Kidney (tissue), 14 donors: Measurements from ENCODE around the gene GPC3. TPM values are rescaled to one million over a fixed set of nuclear protein-coding genes. Genes with fewer than 3 reads are reported as not detected.
A peak's percentile ranks its signal among the peaks of the same experiment; 100 is the strongest.

Experiments used
- DNase-seq, 5 donors: peaks; one replicate each; pipeline ENCODE4 v3.0.0-alpha.2; 2013 to 2020
- FAIRE-seq: peaks from 2 replicates; lab custom pipeline; 2012; peaks lifted over from hg19 to GRCh38; lab: Jason Lieb, UNC
- H3K27ac ChIP-seq, 2 donors: one replicate each; pipeline ENCODE4 v1.7.0; 2013; ENCODE audit warnings: low read depth in 2 of 2, low read length in 2 of 2, inconsistent platforms in 1 of 2
- H3K27me3 ChIP-seq: one replicate; pipeline ENCODE4 v1.7.1; 2013; ENCODE audit warnings: low read length, inconsistent platforms; ENCODE audit not compliant: control insufficient read depth, insufficient read depth
- H3K36me3 ChIP-seq, 3 donors: one replicate each; pipeline versions ENCODE4 v1.7.0 to v1.7.1; 2013; ENCODE audit warnings: low read length in 3 of 3, control low read depth in 1 of 3, inconsistent platforms in 1 of 3; ENCODE audit not compliant: insufficient read depth in 3 of 3, control insufficient read depth in 2 of 3
- H3K4me1 ChIP-seq, 3 donors: one replicate each; pipeline versions ENCODE4 v1.7.0 to v1.7.1; 2013; ENCODE audit warnings: low read length in 3 of 3, inconsistent platforms in 1 of 3, low read depth in 1 of 3; ENCODE audit not compliant: control insufficient read depth in 2 of 3, insufficient read depth in 2 of 3
- H3K4me3 ChIP-seq, 3 donors: one replicate each; pipeline versions ENCODE4 v1.7.0 to v1.8.1; 2013; ENCODE audit warnings: low read length in 3 of 3, control low read depth in 1 of 3, inconsistent platforms in 1 of 3
- H3K9ac ChIP-seq, 3 donors: one replicate each; pipeline versions ENCODE4 v1.7.0 to v1.7.1; 2013; ENCODE audit warnings: low read length in 3 of 3, control low read depth in 1 of 3, inconsistent platforms in 1 of 3
- H3K9me3 ChIP-seq, 3 donors: one replicate each; pipeline versions ENCODE4 v1.7.0 to v1.7.1; 2013; ENCODE audit warnings: low read length in 3 of 3, control low read depth in 1 of 3, inconsistent platforms in 1 of 3; ENCODE audit not compliant: control insufficient read depth in 2 of 3, insufficient read depth in 1 of 3
- CTCF ChIP-seq: IDR thresholded peaks from 3 replicates; pipeline ENCODE4 v1.5.1; 2012; ENCODE audit warnings: mild to moderate bottlenecking, moderate library complexity, borderline replicate concordance; ENCODE audit not compliant: insufficient read depth; ENCODE audit errors: extremely low read depth
- intact Hi-C: fragments of 100-400 bp; cut with DNase I; formaldehyde crosslinking; loops from one replicate; pipeline ENCODE4 v1.11.1; 2022
- polyA plus RNA-seq: library from polyadenylated mRNA; stranded (reverse); fragments of 350-450 nt; fragmentation: Illumina TruSeq; extraction: RNeasy Lipid Tissue Mini Kit (QIAGEN cat#74804); gene quantifications from one replicate; pipeline ENCODE4 v1.2.3, GENCODE V29; 2014; ENCODE audit warnings: low read depth, low replicate concordance; ENCODE audit not compliant: insufficient read depth
- total RNA-seq: library from RNA; stranded (reverse); fragmentation: NEBNext Ultra II Directional; extraction: Animal tissue kit (Norgen Biotek cat#: 25700); gene quantifications from one replicate; pipeline ENCODE4 v1.2.1, GENCODE V29; 2021
- donor health status: control.
- donor health status: control.
- donor health status: control.
- donor health status: control.
- donor health status: control.
- donor health status: DM: yes; HTN: yes; CAD: no.
- donor health status: Normal renal cell carcinoma (clear cell type).

The GPC3 gene
- total and polyA plus RNA-seq, 2 donors from 2014 or later: 43.0 to 52.5 TPM

- no peaks in the 10 kb centered on the region for H3K9me3 ChIP-seq
- no peak overlapping the region for H3K4me3 ChIP-seq
- no peak overlapping the region for H3K27ac ChIP-seq
- no peaks in the 10 kb centered on the region for H3K27me3 ChIP-seq
- H3K36me3 ChIP-seq: peaks cover 0 to 2% (median 0%) of the 10 kb centered on the region in 3 donors
- TF ChIP-seq CTCF: no peak
- DNase-seq (no peak), FAIRE-seq (no peak)
- no peak overlapping the region for H3K9ac ChIP-seq
- no peaks in the 10 kb centered on the region for H3K4me1 ChIP-seq
- intact Hi-C loops: no loop called here
Observed at GRCh38 chrX:133544778-133545177, 440.6 kb downstream of the GPC3 start.

GRCh38 chrX:133544115-133544514 is 441.3 kb downstream of the GPC3 start:
- H3K4me1 ChIP-seq: no peaks in the 10 kb centered on the region
- no peak overlapping the region for H3K27ac ChIP-seq
- no peaks in the 10 kb centered on the region for H3K9me3 ChIP-seq
- no peak overlapping the region for H3K9ac ChIP-seq
- DNase-seq (peak in 1 of 5 donors; percentile 20), FAIRE-seq (no peak)
- no peak overlapping the region for H3K4me3 ChIP-seq
- no peaks in the 10 kb centered on the region for H3K27me3 ChIP-seq
- intact Hi-C loops: no loop called here
- no peak for TF ChIP-seq CTCF
- peaks cover 0 to 2% (median 0%) of the 10 kb centered on the region in 3 donors for H3K36me3 ChIP-seq

GRCh38 chrX:133543654-133544053 is 441.7 kb downstream of the GPC3 start:
- DNase-seq: no peak
- intact Hi-C loops: no loop called here
- Histone ChIP-seq H3K9me3 (no peaks in the 10 kb centered on the region), H3K4me1 (no peaks in the 10 kb centered on the region), H3K9ac (no peak overlapping the region), H3K36me3 (peaks cover 0 to 2% (median 0%) of the 10 kb centered on the region in 3 donors), H3K27me3 (no peaks in the 10 kb centered on the region), H3K4me3 (no peak overlapping the region), H3K27ac (no peak overlapping the region)
- no peak for FAIRE-seq
- TF ChIP-seq CTCF: no peak

GRCh38 chrX:133542476-133542875 is 442.9 kb downstream of the GPC3 start:
- Histone ChIP-seq H3K27ac (no peak overlapping the region), H3K27me3 (no peaks in the 10 kb centered on the region), H3K9ac (no peak overlapping the region), H3K9me3 (no peaks in the 10 kb centered on the region), H3K4me1 (no peaks in the 10 kb centered on the region), H3K36me3 (peaks cover 0 to 2% (median 0%) of the 10 kb centered on the region in 3 donors), H3K4me3 (no peak overlapping the region)
- intact Hi-C loops: no loop called here
- no peak for TF ChIP-seq CTCF
- no peak for DNase-seq
- FAIRE-seq: no peak
